Nephron progenitor cell (in vitro differentiated cells): ENCODE measurements around the gene NPHP3.

Source experiments
- DNase-seq: peaks from one replicate; pipeline ENCODE4 v3.0.0; 2021
- H3K27ac Mint-ChIP-seq: 2 replicates; pipeline ENCODE4 v1.8.0; 2021; ENCODE audit warnings: mild to moderate bottlenecking, moderate library complexity, mixed read lengths
- H3K27me3 Mint-ChIP-seq: 2 replicates; pipeline ENCODE4 v1.8.0; 2021; ENCODE audit warnings: mild to moderate bottlenecking, low read depth, mixed read lengths; ENCODE audit not compliant: poor library complexity
- H3K36me3 Mint-ChIP-seq: 2 replicates; pipeline ENCODE4 v1.8.0; 2021; ENCODE audit warnings: low read depth, mixed read lengths
- H3K4me1 Mint-ChIP-seq: 2 replicates; pipeline ENCODE4 v1.8.0; 2021; ENCODE audit warnings: mixed read lengths
- H3K4me3 Mint-ChIP-seq: 2 replicates; pipeline ENCODE4 v1.8.0; 2021; ENCODE audit warnings: mild to moderate bottlenecking, moderate library complexity, mixed read lengths
- H3K9me3 Mint-ChIP-seq: 2 replicates; pipeline ENCODE4 v1.8.0; 2021; ENCODE audit warnings: mild to moderate bottlenecking, moderate library complexity, mixed read lengths
- CTCF ChIP-seq: fragments of 200-600 bp; sonication (generic); IDR thresholded peaks from 2 replicates; pipeline ENCODE4 v1.5.0; 2021; ENCODE audit warnings: antibody characterized with exemption

The NPHP3 gene

GRCh38 chr3:132738314-132738713, 16.1 kb upstream of the NPHP3 start:
- no peak overlapping the region for H3K4me3 Mint-ChIP-seq
- H3K4me1 Mint-ChIP-seq = no peaks in the 10 kb centered on the region
- DNase-seq = no peak
- peaks cover 15% of the 10 kb centered on the region for H3K9me3 Mint-ChIP-seq
- no peak for TF ChIP-seq CTCF
- no peaks in the 10 kb centered on the region for H3K36me3 Mint-ChIP-seq
- H3K27me3 Mint-ChIP-seq = peaks cover 18% of the 10 kb centered on the region
- H3K27ac Mint-ChIP-seq = no peak overlapping the region

- Mint-ChIP-seq H3K36me3 (no peaks in the 10 kb centered on the region), H3K27me3 (peaks cover 10% of the 10 kb centered on the region), H3K9me3 (no peaks in the 10 kb centered on the region), H3K4me3 (no peak overlapping the region), H3K27ac (no peak overlapping the region), H3K4me1 (no peaks in the 10 kb centered on the region)
- no peak for DNase-seq
- TF ChIP-seq CTCF = no peak
Observed at GRCh38 chr3:132735589-132735988, 13.4 kb upstream of the NPHP3 start.

DNA sequence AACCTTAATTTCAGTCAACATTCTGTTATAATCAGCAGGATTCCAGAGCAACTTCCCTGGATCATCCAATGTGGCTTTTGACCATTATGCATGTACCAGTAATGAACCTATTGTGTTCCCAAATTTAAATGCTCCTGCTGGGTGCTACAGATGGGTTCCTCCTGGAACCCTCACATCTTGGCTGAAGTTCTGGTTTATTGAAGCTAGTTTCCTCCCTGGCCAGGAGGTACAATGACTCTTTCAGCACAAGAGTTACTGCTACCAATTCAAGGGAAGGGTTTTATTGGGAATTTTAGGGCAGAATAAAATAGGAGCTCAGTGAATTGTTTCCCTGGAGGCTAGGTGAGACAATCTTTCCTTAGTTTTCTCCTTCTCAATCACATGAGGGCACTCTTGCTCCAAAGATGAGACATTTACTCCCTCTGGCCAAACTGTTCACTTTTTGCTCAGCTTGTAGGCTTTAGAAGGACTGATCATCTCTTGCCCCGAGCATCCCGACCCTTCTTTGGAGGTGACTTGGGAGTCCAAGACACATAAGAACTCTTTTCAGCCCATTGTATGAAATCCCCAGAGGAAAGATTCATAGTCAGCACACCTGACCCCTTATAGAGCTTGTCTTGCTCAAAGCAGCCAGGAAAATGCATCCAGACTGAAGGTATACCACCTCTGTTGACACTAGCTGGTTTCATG, 8.8 kb upstream of the NPHP3 start:
- DNase-seq = no peak
- no peak overlapping the region for H3K27ac Mint-ChIP-seq
- H3K9me3 Mint-ChIP-seq = no peaks in the 10 kb centered on the region
- no peaks in the 10 kb centered on the region for H3K36me3 Mint-ChIP-seq
- H3K27me3 Mint-ChIP-seq = peaks cover 3% of the 10 kb centered on the region
- H3K4me3 Mint-ChIP-seq = no peak overlapping the region
- peak; percentile 45 for TF ChIP-seq CTCF
- no peaks in the 10 kb centered on the region for H3K4me1 Mint-ChIP-seq

GRCh38 chr3:132726341-132726823, 4.2 kb upstream of the NPHP3 start:
- no peak overlapping the region for H3K4me3 Mint-ChIP-seq

GRCh38 chr3:132723024-132723950, 1.1 kb upstream of the NPHP3 start:
- H3K4me1 Mint-ChIP-seq = peaks cover 37% of the 10 kb centered on the region
- H3K27ac Mint-ChIP-seq = peak overlapping the region; percentile 77
- peaks cover 17% of the 10 kb centered on the region for H3K36me3 Mint-ChIP-seq
- no peaks in the 10 kb centered on the region for H3K9me3 Mint-ChIP-seq
- no peaks in the 10 kb centered on the region for H3K27me3 Mint-ChIP-seq
- no peak for TF ChIP-seq CTCF
- H3K4me3 Mint-ChIP-seq = peak overlapping the region; percentile 92
- no peak for DNase-seq

More at GRCh38 chr3:132726341-132726823, 4.2 kb upstream of the NPHP3 start:
- Mint-ChIP-seq H3K36me3 (no peaks in the 10 kb centered on the region), H3K27me3 (no peaks in the 10 kb centered on the region), H3K27ac (no peak overlapping the region), H3K9me3 (no peaks in the 10 kb centered on the region), H3K4me1 (peaks cover 13% of the 10 kb centered on the region)
- DNase-seq = no peak
- peak; percentile 74 for TF ChIP-seq CTCF
